Gastrocnemius medialis (tissue), 4 donors: Measurements from ENCODE around the gene CASKIN1.

ENCODE experiments used
- POLR2A ChIP-seq, 2 donors: fragments of 450-650 bp; IDR thresholded peaks; one replicate each; pipeline ENCODE4 v1.6.1; 2017; ENCODE audit warnings: antibody characterized with exemption in 2 of 2, mild to moderate bottlenecking in 2 of 2, moderate library complexity in 2 of 2
- TF ChIP-seq, protein P1 (sequence below), 5 experiments: fragments of 450-650 bp in 3 of 5; fragments of 200-600 bp in 2 of 5; sonication (generic) in 2 of 5; IDR thresholded peaks in 4 of 5; conservative IDR thresholded peaks in 1 of 5; 1 replicate in 4 of 5; 2 replicates in 1 of 5; pipeline ENCODE4 v1.5.1; 2016 to 2019; ENCODE audit warnings: antibody characterized with exemption in 5 of 5, mild to moderate bottlenecking in 3 of 5, moderate library complexity in 3 of 5

GRCh38 chr16:2197765-2198164, 1.4 kb upstream of the CASKIN1 start:
- TF ChIP-seq, protein P1, sequence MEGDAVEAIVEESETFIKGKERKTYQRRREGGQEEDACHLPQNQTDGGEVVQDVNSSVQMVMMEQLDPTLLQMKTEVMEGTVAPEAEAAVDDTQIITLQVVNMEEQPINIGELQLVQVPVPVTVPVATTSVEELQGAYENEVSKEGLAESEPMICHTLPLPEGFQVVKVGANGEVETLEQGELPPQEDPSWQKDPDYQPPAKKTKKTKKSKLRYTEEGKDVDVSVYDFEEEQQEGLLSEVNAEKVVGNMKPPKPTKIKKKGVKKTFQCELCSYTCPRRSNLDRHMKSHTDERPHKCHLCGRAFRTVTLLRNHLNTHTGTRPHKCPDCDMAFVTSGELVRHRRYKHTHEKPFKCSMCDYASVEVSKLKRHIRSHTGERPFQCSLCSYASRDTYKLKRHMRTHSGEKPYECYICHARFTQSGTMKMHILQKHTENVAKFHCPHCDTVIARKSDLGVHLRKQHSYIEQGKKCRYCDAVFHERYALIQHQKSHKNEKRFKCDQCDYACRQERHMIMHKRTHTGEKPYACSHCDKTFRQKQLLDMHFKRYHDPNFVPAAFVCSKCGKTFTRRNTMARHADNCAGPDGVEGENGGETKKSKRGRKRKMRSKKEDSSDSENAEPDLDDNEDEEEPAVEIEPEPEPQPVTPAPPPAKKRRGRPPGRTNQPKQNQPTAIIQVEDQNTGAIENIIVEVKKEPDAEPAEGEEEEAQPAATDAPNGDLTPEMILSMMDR (IDR thresholded peaks at IDR 0.05 in 4 of 5, conservative IDR thresholded peaks at IDR 0.05 in 1 of 5): no peak
- TF ChIP-seq POLR2A (IDR thresholded peaks at IDR 0.05): no peak
